ENCODE measurements around the gene MYO7B.

Gene MYO7B

GRCh38 chr2:127591221-127591923 lies 55.9 kb downstream of the MYO7B start:
- TF ChIP-seq CTCF (IDR thresholded peaks at IDR 0.05; ENCODE audit: low read depth, low read length) = peak; percentile 99
- no peak overlapping the region for H3K4me3 ChIP-seq (ENCODE audit: low read depth, low read length)

DNA sequence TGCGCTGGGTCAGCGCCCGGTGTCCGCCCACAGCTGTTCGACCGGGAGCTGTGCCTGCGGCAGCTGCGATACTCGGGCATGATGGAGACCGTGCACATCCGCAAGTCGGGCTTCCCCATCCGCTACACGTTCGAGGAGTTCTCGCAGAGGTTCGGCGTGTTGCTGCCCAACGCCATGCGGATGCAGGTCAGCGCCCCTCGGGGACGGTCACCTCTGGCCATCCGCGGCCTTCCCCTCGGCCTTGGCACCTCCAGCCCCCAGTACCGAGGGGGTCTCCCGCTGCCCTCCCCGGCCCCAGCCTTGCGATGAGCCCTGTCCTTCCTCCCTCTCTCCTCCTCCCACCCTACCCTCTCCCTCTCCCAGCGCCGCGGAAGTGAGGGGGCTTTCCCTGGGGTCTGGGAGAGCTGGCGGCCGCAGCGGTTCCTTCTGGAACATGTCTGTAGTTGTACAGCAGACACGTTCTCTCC lies 57.3 kb downstream of the MYO7B start:
- TF ChIP-seq CTCF (IDR thresholded peaks at IDR 0.05; ENCODE audit: low read depth, low read length) = no peak
- H3K4me3 ChIP-seq (ENCODE audit: low read depth, low read length) = no peak overlapping the region

DNA sequence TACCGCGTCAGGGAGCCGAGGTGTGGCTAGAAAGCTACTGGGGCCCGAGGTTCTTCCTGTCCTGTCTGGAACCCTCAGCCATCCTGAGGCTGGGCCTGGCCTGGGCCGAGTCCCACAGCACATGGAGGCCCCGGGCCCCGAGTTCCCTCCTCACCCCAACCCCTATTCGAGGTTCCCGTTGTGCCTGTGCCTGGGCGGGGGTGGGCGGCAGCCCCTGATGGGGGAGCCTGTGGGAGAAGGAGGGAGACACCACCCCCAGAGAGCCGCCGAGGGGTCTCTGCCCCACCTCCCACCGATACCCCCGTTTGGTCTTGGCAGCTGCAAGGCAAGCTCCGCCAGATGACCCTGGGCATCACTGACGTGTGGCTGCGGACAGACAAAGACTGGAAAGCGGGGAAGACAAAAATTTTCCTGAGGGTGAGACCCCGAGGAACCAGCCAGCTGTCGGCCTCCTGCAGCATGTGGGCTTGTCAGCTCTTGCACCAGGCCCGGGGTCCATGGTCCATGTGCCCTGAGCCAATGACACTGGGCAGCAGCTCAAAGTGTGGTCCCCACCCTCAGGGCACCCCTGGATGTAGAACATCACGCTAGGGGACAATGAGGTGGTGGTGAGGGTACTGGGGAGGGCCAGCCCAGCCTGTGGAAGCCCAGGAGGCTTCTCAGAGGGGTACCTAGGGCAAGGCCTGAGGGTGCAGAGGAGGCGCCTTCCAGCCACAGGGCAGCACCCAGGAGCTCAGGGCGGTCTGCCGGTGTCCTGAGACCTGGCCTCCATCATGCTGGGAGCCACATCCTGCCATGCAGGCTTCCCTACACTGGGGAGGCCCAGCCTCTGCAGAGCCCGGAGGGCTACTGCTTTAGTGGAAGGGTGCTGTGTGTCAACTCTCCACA lies 58.0 kb downstream of the MYO7B start:
- no peak for TF ChIP-seq CTCF (IDR thresholded peaks at IDR 0.05; ENCODE audit: low read depth, low read length)

GRCh38 chr2:127594116-127594591 lies 58.7 kb downstream of the MYO7B start:
- no peak overlapping the region for H3K4me3 ChIP-seq (ENCODE audit: low read depth, low read length)
- TF ChIP-seq CTCF (IDR thresholded peaks at IDR 0.05; ENCODE audit: low read depth, low read length) = no peak

More for the DNA sequence above, 58.0 kb downstream of the MYO7B start:
- no peak overlapping the region for H3K4me3 ChIP-seq (ENCODE audit: low read depth, low read length)

DNA sequence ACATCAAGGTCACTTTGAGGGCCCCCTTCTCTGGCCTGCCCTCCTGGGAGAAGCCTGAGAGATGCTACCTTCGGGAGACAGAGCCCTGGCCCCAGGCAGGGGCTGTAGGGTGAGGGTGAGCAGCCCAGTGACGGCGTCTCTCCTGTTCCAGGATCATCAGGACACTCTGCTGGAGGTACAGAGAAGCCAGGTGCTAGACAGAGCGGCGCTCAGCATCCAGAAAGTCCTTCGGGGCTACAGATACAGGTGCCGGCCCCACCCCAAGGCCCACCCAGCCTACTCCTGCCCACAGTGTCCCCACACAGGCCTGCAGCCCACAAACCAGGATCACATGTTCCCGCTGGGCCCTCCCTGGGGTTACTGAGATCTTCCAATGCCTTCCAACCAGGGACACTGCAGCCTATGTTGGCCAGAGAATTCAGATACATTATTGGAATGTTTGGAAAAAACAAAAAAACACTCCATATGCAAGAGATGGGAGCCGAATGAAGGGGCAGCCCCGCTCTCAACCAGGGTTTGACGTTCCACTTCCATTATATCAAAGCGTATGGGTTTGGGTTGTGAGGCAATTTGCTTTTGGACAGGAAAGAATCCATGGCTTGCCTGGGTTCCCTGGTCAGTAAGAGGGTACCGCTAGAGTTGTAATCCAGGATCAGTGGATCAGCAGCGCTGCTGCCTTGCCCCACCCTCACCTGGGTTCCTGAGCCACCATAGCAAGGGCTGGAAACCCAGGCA lies 61.0 kb downstream of the MYO7B start:
- TF ChIP-seq CTCF (IDR thresholded peaks at IDR 0.05; ENCODE audit: low read depth, low read length) = no peak
- no peak overlapping the region for H3K4me3 ChIP-seq (ENCODE audit: low read depth, low read length)

DNA sequence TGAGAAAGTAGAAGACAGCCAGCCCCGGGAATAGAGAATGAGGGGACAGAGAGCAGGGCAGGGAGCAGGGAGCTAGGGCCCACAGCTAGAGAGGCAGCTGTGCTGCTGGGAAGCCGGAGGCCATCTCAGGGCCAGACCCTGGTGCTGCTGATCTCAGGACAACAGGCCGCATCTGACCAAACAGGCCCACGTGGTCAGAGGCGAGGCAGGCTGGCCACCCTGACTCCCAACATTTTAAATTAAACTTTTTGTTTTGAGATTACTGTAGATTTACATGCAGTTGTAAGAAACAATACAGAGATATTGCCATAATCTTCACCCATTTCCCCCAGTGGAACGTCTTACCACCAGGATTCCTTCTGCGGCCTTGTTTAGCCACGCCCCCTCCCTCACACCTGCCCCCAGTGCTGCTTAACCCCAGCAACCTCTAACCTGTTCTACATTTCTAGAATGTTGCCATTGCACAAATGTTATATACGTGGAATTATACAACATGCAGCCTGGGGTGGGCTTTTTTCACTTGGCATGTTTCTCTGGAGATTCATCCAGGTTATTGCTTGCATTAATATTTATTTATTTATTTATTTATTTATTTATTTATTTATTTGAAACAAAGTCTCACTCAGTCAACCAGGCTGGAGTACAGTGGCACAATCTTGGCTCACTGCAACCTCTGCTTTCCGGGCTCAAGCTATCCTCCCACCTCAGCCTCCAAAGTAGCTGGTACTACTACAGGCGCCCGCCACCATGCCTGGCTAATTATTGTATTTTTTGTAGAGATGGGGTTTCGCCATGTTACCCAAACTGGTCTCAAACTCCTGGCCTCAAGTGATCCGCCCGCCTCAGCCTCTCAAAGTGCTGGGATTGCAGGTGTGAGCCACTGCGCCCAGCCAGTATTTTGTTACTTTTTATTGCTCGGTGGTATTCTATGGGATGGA lies 61.8 kb downstream of the MYO7B start:
- H3K4me3 ChIP-seq (ENCODE audit: low read depth, low read length) = no peak overlapping the region
- no peak for TF ChIP-seq CTCF (IDR thresholded peaks at IDR 0.05; ENCODE audit: low read depth, low read length)

All from WI38 (cell line).